H1 (cell line): ENCODE results near the gene ZFP64.

Experiments
- ATF2 ChIP-seq: IDR thresholded peaks from 2 replicates; pipeline ENCODE4 v1.6.1; 2012; ENCODE audit warnings: low read length, inconsistent platforms
- BACH1 ChIP-seq: IDR thresholded peaks from 2 replicates; pipeline ENCODE4 v1.6.1; 2012; ENCODE audit warnings: low read length, improper control_type of control experiment
- CTCF ChIP-seq, 3 experiments: IDR thresholded peaks; 1 replicate in 2 of 3; 2 replicates in 1 of 3; pipeline versions ENCODE4 v1.5.1 to v1.6.1; 2011; ENCODE audit warnings: low read length in 3 of 3, mild to moderate bottlenecking in 3 of 3, inconsistent platforms in 2 of 3, low read depth in 1 of 3, moderate library complexity in 1 of 3; ENCODE audit not compliant: insufficient read depth in 1 of 3; ENCODE audit errors: control extremely low read depth in 1 of 3
- GABPA ChIP-seq: IDR thresholded peaks from 2 replicates; pipeline ENCODE4 v1.6.1; 2011; ENCODE audit warnings: mild to moderate bottlenecking, low read length, moderate library complexity, borderline replicate concordance; ENCODE audit not compliant: insufficient read depth
- JUN ChIP-seq: IDR thresholded peaks from 2 replicates; pipeline ENCODE4 v1.6.1; 2011; ENCODE audit warnings: low read depth, mild to moderate bottlenecking, improper control_type of control experiment, low read length
- MAX ChIP-seq: IDR thresholded peaks from 2 replicates; pipeline ENCODE4 v1.6.1; 2012; ENCODE audit warnings: inconsistent platforms
- NRF1 ChIP-seq: IDR thresholded peaks from 2 replicates; pipeline ENCODE4 v1.6.1; 2011; ENCODE audit warnings: mild to moderate bottlenecking, low read depth, low read length, improper control_type of control experiment
- POLR2A ChIP-seq, 2 experiments: IDR thresholded peaks; 1 replicate in 1 of 2; 2 replicates in 1 of 2; pipeline ENCODE4 v1.6.1; 2011; ENCODE audit warnings: low read depth in 2 of 2, low read length in 2 of 2, mild to moderate bottlenecking in 2 of 2; ENCODE audit errors: control extremely low read depth in 1 of 2
- RNF2 ChIP-seq: fragments of 200-900, 300-1000 bp; sonication (generic); IDR thresholded peaks from 2 replicates; pipeline ENCODE4 v1.7.1; 2016; ENCODE audit warnings: borderline replicate concordance, low read depth, mild to moderate bottlenecking, antibody characterized with exemption, low read length; ENCODE audit not compliant: poor library complexity, severe bottlenecking; ENCODE audit errors: missing control alignments
- SIX5 ChIP-seq: IDR thresholded peaks from 2 replicates; pipeline ENCODE4 v1.6.1; 2011; ENCODE audit warnings: mild to moderate bottlenecking, low read depth, low read length

- TF ChIP-seq SIX5 = no peak
- TF ChIP-seq CTCF (IDR thresholded peaks at IDR 0.05; ENCODE audit: control extremely low read depth in 1 of 3, insufficient read depth in 1 of 3, low read depth in 1 of 3, low read length in 3 of 3) = no peak
- no peak for TF ChIP-seq JUN
- no peak for TF ChIP-seq POLR2A (IDR thresholded peaks at IDR 0.05; ENCODE audit: control extremely low read depth in 1 of 2, low read depth in 2 of 2, low read length in 2 of 2)
- no peak for TF ChIP-seq NRF1
- no peak for TF ChIP-seq MAX
- no peak for TF ChIP-seq GABPA
- no peak for TF ChIP-seq ATF2
- TF ChIP-seq BACH1 = no peak
- TF ChIP-seq RNF2 = no peak
Observed at GRCh38 chr20:52168116-52168515, 23.5 kb downstream of the ZFP64 start.
